Measurements from ENCODE around the gene CRYM. TPM values are rescaled to one million over a fixed set of nuclear protein-coding genes. Genes with fewer than 3 reads are reported as not detected.

The CRYM gene
- total RNA-seq, 1 experiment from 2014 or later = 12.9 TPM

GRCh38 chr16:21233045-21233520 is 45.0 kb downstream of the CRYM start (continued):
- no peak for TF ChIP-seq E2F5 (CRISPR knock-in tag; IDR thresholded peaks at IDR 0.05)
- no peak for TF ChIP-seq RORB (CRISPR knock-in tag; IDR thresholded peaks at IDR 0.05)
- no peak for TF ChIP-seq ATF6 (CRISPR knock-in tag; IDR thresholded peaks at IDR 0.05)
- TF ChIP-seq, protein P1, sequence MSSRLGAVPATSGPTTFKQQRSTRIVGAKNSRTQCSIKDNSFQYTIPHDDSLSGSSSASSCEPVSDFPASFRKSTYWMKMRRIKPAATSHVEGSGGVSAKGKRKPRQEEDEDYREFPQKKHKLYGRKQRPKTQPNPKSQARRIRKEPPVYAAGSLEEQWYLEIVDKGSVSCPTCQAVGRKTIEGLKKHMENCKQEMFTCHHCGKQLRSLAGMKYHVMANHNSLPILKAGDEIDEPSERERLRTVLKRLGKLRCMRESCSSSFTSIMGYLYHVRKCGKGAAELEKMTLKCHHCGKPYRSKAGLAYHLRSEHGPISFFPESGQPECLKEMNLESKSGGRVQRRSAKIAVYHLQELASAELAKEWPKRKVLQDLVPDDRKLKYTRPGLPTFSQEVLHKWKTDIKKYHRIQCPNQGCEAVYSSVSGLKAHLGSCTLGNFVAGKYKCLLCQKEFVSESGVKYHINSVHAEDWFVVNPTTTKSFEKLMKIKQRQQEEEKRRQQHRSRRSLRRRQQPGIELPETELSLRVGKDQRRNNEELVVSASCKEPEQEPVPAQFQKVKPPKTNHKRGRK (CRISPR knock-in tag; IDR thresholded peaks at IDR 0.05; ENCODE audit: borderline replicate concordance) = no peak

DNA sequence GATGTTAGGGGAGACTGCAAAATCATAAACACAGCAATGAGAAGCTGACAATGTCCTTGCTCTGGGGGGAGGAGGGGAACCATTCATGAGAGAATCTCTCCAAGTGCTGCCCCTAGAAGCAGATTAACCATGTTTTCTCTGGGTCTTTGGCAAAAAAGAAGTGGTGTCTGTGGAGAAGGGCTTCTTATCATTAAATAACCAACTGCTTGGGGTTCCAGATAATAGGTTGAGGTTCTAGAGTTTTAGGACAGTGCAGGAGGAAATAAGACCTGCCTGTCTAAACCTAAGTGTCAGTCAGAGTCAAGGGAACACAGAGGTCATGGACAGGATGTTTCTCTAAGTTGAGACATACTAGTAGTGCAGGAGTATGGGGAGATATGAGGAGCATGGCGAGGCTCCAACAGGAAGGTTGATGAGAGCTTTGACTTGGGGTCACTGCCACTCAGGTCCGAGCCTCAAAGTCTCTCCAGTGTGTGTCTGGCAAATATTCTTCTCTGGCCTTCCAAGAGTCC is 49.7 kb downstream of the CRYM start:
- Mint-ChIP-seq H3K36me3 (no peaks in the 10 kb centered on the region; the same call in 1 of the 2 replicates), H3K4me1 (peaks cover 25% of the 10 kb centered on the region), H3K4me3 (no peak overlapping the region), H3K9me3 (no peaks in the 10 kb centered on the region), H3K27me3 (ENCODE audit: low read depth) (peaks cover 10% of the 10 kb centered on the region), H3K27ac (no peak overlapping the region)
- ATAC-seq (no peak), DNase-seq (ENCODE audit: low spot score) (no peak)
- ChIA-PET CTCF (interaction anchor here (0.5 to 1.4 kb wide), 4 partner anchors 40 to 72 kb away, joined by 3 to 4 read pairs (median 4); no protein-coding TSS in a partner anchor), POLR2A (interaction anchor here (0.6 kb wide), 1 partner anchor 326 kb away, joined by 5 read pairs; no protein-coding TSS in a partner anchor)
- TF ChIP-seq PRRX2 (CRISPR knock-in tag; IDR thresholded peaks at IDR 0.05) (no peak), AR (CRISPR knock-in tag; IDR thresholded peaks at IDR 0.05) (no peak), E2F4 (CRISPR knock-in tag; IDR thresholded peaks at IDR 0.05; ENCODE audit: borderline replicate concordance, low read depth) (no peak), GRHL2 (CRISPR knock-in tag; IDR thresholded peaks at IDR 0.05; ENCODE audit: insufficient replicate concordance, severe bottlenecking) (no peak), NR2C2 (CRISPR knock-in tag; IDR thresholded peaks at IDR 0.05) (no peak), JUN (CRISPR knock-in tag; IDR thresholded peaks at IDR 0.05) (no peak), CDX4 (CRISPR knock-in tag; IDR thresholded peaks at IDR 0.05; ENCODE audit: borderline replicate concordance) (no peak), ESRRA (CRISPR knock-in tag; IDR thresholded peaks at IDR 0.05; ENCODE audit: borderline replicate concordance) (no peak), ZNF396 (CRISPR knock-in tag; IDR thresholded peaks at IDR 0.05; ENCODE audit: borderline replicate concordance) (no peak), MLX (CRISPR knock-in tag; IDR thresholded peaks at IDR 0.05) (no peak), E2F5 (CRISPR knock-in tag; IDR thresholded peaks at IDR 0.05) (no peak), SMAD3 (CRISPR knock-in tag; IDR thresholded peaks at IDR 0.05; ENCODE audit: borderline replicate concordance) (no peak), SP1 (CRISPR knock-in tag; conservative IDR thresholded peaks at IDR 0.05) (no peak), FOXK1 (CRISPR knock-in tag; IDR thresholded peaks at IDR 0.05) (no peak)
- TF ChIP-seq, protein P2, sequence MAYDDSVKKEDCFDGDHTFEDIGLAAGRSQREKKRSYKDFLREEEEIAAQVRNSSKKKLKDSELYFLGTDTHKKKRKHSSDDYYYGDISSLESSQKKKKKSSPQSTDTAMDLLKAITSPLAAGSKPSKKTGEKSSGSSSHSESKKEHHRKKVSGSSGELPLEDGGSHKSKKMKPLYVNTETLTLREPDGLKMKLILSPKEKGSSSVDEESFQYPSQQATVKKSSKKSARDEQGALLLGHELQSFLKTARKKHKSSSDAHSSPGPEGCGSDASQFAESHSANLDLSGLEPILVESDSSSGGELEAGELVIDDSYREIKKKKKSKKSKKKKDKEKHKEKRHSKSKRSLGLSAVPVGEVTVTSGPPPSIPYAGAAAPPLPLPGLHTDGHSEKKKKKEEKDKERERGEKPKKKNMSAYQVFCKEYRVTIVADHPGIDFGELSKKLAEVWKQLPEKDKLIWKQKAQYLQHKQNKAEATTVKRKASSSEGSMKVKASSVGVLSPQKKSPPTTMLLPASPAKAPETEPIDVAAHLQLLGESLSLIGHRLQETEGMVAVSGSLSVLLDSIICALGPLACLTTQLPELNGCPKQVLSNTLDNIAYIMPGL (CRISPR knock-in tag; IDR thresholded peaks at IDR 0.05) = no peak
- TF ChIP-seq, protein P3, sequence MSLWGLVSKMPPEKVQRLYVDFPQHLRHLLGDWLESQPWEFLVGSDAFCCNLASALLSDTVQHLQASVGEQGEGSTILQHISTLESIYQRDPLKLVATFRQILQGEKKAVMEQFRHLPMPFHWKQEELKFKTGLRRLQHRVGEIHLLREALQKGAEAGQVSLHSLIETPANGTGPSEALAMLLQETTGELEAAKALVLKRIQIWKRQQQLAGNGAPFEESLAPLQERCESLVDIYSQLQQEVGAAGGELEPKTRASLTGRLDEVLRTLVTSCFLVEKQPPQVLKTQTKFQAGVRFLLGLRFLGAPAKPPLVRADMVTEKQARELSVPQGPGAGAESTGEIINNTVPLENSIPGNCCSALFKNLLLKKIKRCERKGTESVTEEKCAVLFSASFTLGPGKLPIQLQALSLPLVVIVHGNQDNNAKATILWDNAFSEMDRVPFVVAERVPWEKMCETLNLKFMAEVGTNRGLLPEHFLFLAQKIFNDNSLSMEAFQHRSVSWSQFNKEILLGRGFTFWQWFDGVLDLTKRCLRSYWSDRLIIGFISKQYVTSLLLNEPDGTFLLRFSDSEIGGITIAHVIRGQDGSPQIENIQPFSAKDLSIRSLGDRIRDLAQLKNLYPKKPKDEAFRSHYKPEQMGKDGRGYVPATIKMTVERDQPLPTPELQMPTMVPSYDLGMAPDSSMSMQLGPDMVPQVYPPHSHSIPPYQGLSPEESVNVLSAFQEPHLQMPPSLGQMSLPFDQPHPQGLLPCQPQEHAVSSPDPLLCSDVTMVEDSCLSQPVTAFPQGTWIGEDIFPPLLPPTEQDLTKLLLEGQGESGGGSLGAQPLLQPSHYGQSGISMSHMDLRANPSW (CRISPR knock-in tag; conservative IDR thresholded peaks at IDR 0.05; ENCODE audit: low read depth) = no peak

Measured in WTC11 (cell line).